Activated B cell treated with CpG ODN at 0.5 μM for 24 hours (primary cell): Measurements from ENCODE around the gene GPR157. TPM values are rescaled to one million over a fixed set of nuclear protein-coding genes. Genes with fewer than 3 reads are reported as not detected.

Experiments used
- ATAC-seq: fragments of 200-7000 bp; cut with Tn5 transposase; one replicate; pipeline ENCODE4 v1.10.0; 2021; ENCODE audit warnings: low read depth, mild to moderate bottlenecking, moderate library complexity
- CTCF ChIA-PET: fragments of 350-600 bp; sonication (Branson Sonifier 250); formaldehyde crosslinking; loops from one replicate; lab custom pipeline; 2021; ENCODE audit warnings: antibody characterized with exemption; lab: Charles Lee
- POLR2A ChIA-PET: fragments of 350-600 bp; sonication (Branson Sonifier 250); formaldehyde crosslinking; loops from one replicate; lab custom pipeline; 2021; ENCODE audit warnings: antibody characterized with exemption; lab: Charles Lee
- DNase-seq: peaks from one replicate; pipeline ENCODE4 v3.0.0; 2022
- H3K27ac Mint-ChIP-seq: one replicate; pipeline ENCODE4 v1.8.0; 2020; ENCODE audit warnings: mixed read lengths
- H3K27me3 Mint-ChIP-seq: one replicate; pipeline ENCODE4 v1.8.0; 2021; ENCODE audit warnings: mixed read lengths
- H3K36me3 Mint-ChIP-seq: one replicate; pipeline ENCODE4 v1.8.0; 2021; ENCODE audit warnings: low read depth, mixed read lengths
- H3K4me1 Mint-ChIP-seq: one replicate; pipeline ENCODE4 v1.8.0; 2021; ENCODE audit warnings: mixed read lengths
- H3K4me3 Mint-ChIP-seq: one replicate; pipeline ENCODE4 v1.8.0; 2020; ENCODE audit warnings: mild to moderate bottlenecking, mixed read lengths
- H3K9me3 Mint-ChIP-seq: one replicate; pipeline ENCODE4 v1.8.0; 2020; ENCODE audit warnings: mixed read lengths
- intact Hi-C: fragments of 100-400 bp; cut with micrococcal nuclease; formaldehyde crosslinking; loops from one replicate; pipeline ENCODE4 v1.15.1; 2024
- total RNA-seq: library from RNA; stranded (reverse); gene quantifications from 2 replicates; pipeline ENCODE4 v1.2.3, GENCODE V29; 2022
- TF ChIP-seq, protein P1 (sequence below): fragments of 200-600 bp; IDR thresholded peaks from one replicate; pipeline ENCODE4 v1.8.0; 2022; ENCODE audit warnings: antibody characterized with exemption, mild to moderate bottlenecking

GPR157 gene
- total RNA-seq, 1 donor from 2014 or later: 7.0 TPM

DNA sequence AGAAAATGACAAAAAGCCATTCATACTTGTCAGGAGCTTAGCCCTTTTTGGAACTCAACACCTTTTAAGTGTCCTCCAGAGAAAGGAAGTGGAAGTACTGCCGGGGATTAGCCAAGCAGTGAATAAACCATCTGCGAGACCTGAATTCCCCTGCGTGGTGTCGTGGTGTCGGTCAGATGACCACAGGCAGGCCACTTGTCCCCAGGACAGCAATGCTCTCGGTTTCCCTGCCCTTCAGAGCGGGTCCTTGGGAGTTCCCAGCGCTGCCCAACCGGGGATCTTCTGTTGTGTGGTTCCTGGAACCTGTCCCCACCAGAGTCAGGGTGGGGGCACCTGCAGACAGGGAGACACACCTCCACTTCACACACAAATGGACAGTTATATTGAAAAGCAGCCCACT is 9.2 kb downstream of the GPR157 start:
- peak; percentile 12 for ATAC-seq
- H3K27me3 Mint-ChIP-seq: no peaks in the 10 kb centered on the region
- H3K36me3 Mint-ChIP-seq: no peaks in the 10 kb centered on the region
- H3K27ac Mint-ChIP-seq: no peak overlapping the region
- no peaks in the 10 kb centered on the region for H3K9me3 Mint-ChIP-seq
- no peak for DNase-seq
- no peak overlapping the region for H3K4me3 Mint-ChIP-seq
- ChIA-PET CTCF (interaction anchor here (1.4 to 3.3 kb wide), 2 partner anchors 8 to 22 kb away, joined by 3 to 19 read pairs; no protein-coding TSS in a partner anchor), POLR2A (interaction anchor here (0.5 to 0.9 kb wide), 2 partner anchors 10 to 108 kb away, joined by 3 to 7 read pairs; no protein-coding TSS in a partner anchor)
- H3K4me1 Mint-ChIP-seq: peaks cover 39% of the 10 kb centered on the region
- TF ChIP-seq, protein P1, sequence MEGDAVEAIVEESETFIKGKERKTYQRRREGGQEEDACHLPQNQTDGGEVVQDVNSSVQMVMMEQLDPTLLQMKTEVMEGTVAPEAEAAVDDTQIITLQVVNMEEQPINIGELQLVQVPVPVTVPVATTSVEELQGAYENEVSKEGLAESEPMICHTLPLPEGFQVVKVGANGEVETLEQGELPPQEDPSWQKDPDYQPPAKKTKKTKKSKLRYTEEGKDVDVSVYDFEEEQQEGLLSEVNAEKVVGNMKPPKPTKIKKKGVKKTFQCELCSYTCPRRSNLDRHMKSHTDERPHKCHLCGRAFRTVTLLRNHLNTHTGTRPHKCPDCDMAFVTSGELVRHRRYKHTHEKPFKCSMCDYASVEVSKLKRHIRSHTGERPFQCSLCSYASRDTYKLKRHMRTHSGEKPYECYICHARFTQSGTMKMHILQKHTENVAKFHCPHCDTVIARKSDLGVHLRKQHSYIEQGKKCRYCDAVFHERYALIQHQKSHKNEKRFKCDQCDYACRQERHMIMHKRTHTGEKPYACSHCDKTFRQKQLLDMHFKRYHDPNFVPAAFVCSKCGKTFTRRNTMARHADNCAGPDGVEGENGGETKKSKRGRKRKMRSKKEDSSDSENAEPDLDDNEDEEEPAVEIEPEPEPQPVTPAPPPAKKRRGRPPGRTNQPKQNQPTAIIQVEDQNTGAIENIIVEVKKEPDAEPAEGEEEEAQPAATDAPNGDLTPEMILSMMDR: no peak
- intact Hi-C loops: no loop called here

DNA sequence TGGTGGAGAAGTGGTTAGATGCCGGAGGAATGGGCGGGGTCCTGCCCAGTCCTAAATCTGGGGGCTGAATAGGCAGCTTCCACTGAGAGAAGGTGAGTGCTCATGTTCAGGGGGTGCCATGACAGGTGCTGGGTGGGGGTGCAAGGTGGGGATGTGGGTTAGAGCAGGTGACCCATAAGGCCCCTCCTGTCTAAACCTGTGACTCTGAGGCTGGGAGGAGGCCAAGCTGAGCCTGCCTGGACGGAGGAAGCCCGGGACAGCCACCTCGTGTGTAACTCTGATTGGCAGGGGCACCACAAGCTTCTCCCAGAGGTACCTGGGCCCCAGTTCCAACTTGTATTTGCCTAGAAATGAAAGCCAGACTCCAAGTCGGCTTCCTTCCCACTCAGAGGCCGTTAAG is 10.7 kb downstream of the GPR157 start:
- Mint-ChIP-seq H3K27ac (no peak overlapping the region), H3K4me3 (no peak overlapping the region)
- POLR2A ChIA-PET: no interaction called here

DNA sequence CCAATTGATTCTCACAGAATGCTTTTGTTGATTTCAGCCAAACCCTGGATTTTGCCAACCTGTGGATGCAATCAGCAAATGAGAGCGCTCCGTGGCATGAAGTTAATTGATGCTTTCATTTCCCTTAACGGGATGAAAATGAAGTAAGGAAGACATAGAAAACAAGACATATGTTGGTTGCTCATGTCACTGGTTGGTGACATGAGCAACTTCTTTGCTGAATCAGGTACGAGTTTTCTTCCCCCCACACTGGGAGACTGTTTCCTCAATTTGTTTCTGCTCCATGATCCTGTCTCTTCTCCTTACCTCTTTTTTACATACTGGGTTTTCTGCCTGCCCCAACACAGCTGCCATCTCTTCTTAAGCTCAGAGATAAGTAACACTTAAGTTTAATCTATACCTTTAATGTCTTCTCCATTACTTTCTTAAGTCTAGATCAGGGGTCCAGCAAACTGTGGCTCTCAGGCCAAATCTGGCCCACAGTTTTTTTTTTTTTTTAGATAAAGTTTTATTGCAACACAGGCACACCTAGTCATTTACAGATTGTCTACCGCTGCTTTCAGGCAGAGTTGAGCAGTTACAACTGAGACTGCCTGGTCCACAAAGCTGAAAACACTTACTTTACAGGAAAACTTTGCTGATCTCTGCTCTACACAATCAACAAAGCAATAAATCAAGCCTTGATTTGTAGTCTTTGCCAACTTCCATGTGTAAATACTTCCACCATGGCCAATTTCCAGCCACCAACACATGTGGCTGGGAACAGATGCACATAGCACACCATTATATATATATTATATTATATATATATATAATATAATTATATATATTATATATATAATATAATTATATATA is 13.3 kb downstream of the GPR157 start:
- DNase-seq (no peak), ATAC-seq (no peak)
- H3K4me3 Mint-ChIP-seq: no peak overlapping the region
- H3K36me3 Mint-ChIP-seq: peaks cover 1% of the 10 kb centered on the region
- H3K27me3 Mint-ChIP-seq: no peaks in the 10 kb centered on the region
- ChIA-PET POLR2A (interaction anchor here (0.7 to 1.0 kb wide), 2 partner anchors 14 to 42 kb away, joined by 4 to 10 read pairs; no protein-coding TSS in a partner anchor), CTCF (interaction anchor here (0.5 to 1.8 kb wide), 3 partner anchors 13 to 111 kb away, joined by 3 to 5 read pairs (median 3); no protein-coding TSS in a partner anchor)
- H3K9me3 Mint-ChIP-seq: no peaks in the 10 kb centered on the region
- intact Hi-C loops: no loop called here
- TF ChIP-seq, protein P1: no peak
- peak overlapping the region; percentile 24 for H3K27ac Mint-ChIP-seq
- H3K4me1 Mint-ChIP-seq: peaks cover 23% of the 10 kb centered on the region

More for the DNA sequence above, 10.7 kb downstream of the GPR157 start:
- Mint-ChIP-seq H3K36me3 (no peaks in the 10 kb centered on the region), H3K9me3 (no peaks in the 10 kb centered on the region), H3K27me3 (no peaks in the 10 kb centered on the region), H3K4me1 (peaks cover 39% of the 10 kb centered on the region)
- no peak for DNase-seq
- no peak for ATAC-seq
- intact Hi-C loops: no loop called here
- TF ChIP-seq, protein P1: no peak
- CTCF ChIA-PET: interaction anchor here (2.1 kb wide), 1 partner anchor 78 kb away, joined by 7 read pairs; no protein-coding TSS in a partner anchor

DNA sequence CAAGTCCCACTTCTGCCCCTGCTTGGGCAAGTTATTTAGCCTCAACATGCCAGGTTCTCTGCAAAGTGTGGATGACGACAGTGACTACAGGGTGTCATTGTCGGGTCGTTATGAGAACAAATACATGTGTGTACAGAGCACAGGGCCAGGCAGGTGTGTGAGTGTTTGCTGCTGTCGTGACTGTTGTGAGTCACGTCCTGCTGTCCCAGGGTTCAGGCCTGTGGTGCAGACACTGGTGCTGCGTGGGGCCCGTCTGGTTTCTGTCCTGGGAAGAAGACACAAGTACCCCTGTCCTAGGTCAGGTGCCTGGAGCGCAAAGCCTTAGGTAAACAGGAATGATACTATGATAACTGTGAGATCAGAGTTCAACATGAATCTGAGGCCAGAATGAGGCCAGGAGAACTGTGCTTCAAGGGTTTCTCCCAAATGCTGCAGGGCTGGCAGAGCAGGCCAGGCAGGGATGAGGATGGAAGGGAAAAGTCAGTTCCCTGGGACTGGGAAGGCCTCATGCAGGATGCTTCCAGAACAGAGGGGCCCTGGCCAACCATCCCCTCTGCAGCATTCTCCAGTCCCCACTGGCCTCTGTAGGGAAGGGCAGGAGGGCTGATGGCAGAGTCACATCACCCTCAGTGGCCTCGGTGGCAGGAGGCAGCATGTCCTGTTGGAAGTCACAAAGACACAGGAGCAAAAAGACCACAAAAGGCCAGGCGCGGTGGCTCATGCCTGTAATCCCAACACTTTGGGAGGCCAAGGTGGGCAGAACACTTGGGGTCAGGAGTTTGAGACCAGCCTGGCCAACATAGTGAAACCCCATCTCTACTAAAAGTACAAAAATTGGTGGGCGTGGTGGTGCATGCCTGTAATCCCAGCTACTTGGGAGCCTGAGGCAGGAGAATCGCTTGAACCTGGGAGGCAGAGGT is 15.7 kb downstream of the GPR157 start:
- Mint-ChIP-seq H3K36me3 (peaks cover 3% of the 10 kb centered on the region), H3K9me3 (no peaks in the 10 kb centered on the region), H3K27ac (no peak overlapping the region), H3K4me1 (peaks cover 8% of the 10 kb centered on the region), H3K4me3 (no peak overlapping the region), H3K27me3 (no peaks in the 10 kb centered on the region)
- POLR2A ChIA-PET: interaction anchor here (0.6 kb wide), 2 partner anchors 15 to 830 kb away, joined by 3 read pairs; no protein-coding TSS in a partner anchor
- intact Hi-C loops: no loop called here
- CTCF ChIA-PET: interaction anchor here (0.6 to 3.0 kb wide), 3 partner anchors 29 to 177 kb away, joined by 3 to 47 read pairs (median 10); no protein-coding TSS in a partner anchor
- TF ChIP-seq, protein P1: no peak
- no peak for ATAC-seq
- DNase-seq: no peak
